Upper lobe of right lung (tissue), 1 donor: ENCODE results near the gene LRP4. TPM values are rescaled to one million over a fixed set of nuclear protein-coding genes. Genes with fewer than 3 reads are reported as not detected.

Experiments
- ATAC-seq: fragments of 200-7000 bp; cut with Tn5 transposase; one replicate; pipeline ENCODE4 v1.9.1; 2020; ENCODE audit warnings: mild to moderate bottlenecking, moderate library complexity
- DNase-seq: peaks from one replicate; pipeline ENCODE4 v3.0.0-alpha.2; 2020
- H3K27ac ChIP-seq: fragments of 200-600 bp; one replicate; pipeline ENCODE4 v1.8.0; 2022
- H3K27me3 ChIP-seq: fragments of 200-600 bp; one replicate; pipeline ENCODE4 v1.8.0; 2022; ENCODE audit warnings: mild to moderate bottlenecking
- H3K36me3 ChIP-seq: fragments of 200-600 bp; one replicate; pipeline ENCODE4 v1.8.0; 2022
- H3K4me1 ChIP-seq: fragments of 200-600 bp; one replicate; pipeline ENCODE4 v1.8.0; 2022
- H3K4me3 ChIP-seq: fragments of 200-600 bp; one replicate; pipeline ENCODE4 v1.8.0; 2022; ENCODE audit warnings: mild to moderate bottlenecking
- H3K9me3 ChIP-seq: fragments of 200-600 bp; one replicate; pipeline ENCODE4 v1.8.0; 2022
- CTCF ChIP-seq: fragments of 200-600 bp; IDR thresholded peaks from one replicate; pipeline ENCODE4 v1.8.0; 2022; ENCODE audit warnings: antibody characterized with exemption
- intact Hi-C: fragments of 100-400 bp; cut with DNase I; formaldehyde crosslinking; loops from one replicate; pipeline ENCODE4 v1.11.0; 2022
- total RNA-seq: library from RNA; stranded (reverse); fragmentation: NEBNext Ultra II Directional; extraction: Animal tissue kit (Norgen Biotek cat#: 25700); gene quantifications from one replicate; pipeline ENCODE4 v1.2.1, GENCODE V29; 2021
- donor health status: DM: no; HTN: yes; CAD: no; lungs with severe emphysema.

The LRP4 gene
- total RNA-seq, 1 donor from 2014 or later: 14.0 TPM

GRCh38 chr11:46901156-46901555 lies 17.2 kb downstream of the LRP4 start:
- intact Hi-C loops: no loop called here
- no peak for TF ChIP-seq CTCF
- Histone ChIP-seq H3K4me1 (no peaks in the 10 kb centered on the region), H3K27ac (no peak overlapping the region), H3K27me3 (no peaks in the 10 kb centered on the region), H3K9me3 (no peaks in the 10 kb centered on the region), H3K36me3 (no peaks in the 10 kb centered on the region), H3K4me3 (no peak overlapping the region)
- no peak for DNase-seq
- no peak for ATAC-seq

- no peak for TF ChIP-seq CTCF
- no peaks in the 10 kb centered on the region for H3K9me3 ChIP-seq
- ATAC-seq (no peak), DNase-seq (no peak)
- intact Hi-C loops: no loop called here
- no peak overlapping the region for H3K27ac ChIP-seq
- no peak overlapping the region for H3K4me3 ChIP-seq
- no peaks in the 10 kb centered on the region for H3K27me3 ChIP-seq
- no peaks in the 10 kb centered on the region for H3K4me1 ChIP-seq
- no peaks in the 10 kb centered on the region for H3K36me3 ChIP-seq
These were observed 18.1 kb downstream of the LRP4 start for GRCh38 chr11:46900091-46900746.

- intact Hi-C loops: no loop called here
These were observed 18.8 kb downstream of the LRP4 start for GRCh38 chr11:46899501-46900025.

GRCh38 chr11:46898396-46899095 lies 19.8 kb downstream of the LRP4 start:
- no peak for TF ChIP-seq CTCF
- H3K4me3 ChIP-seq: no peak overlapping the region
- H3K27me3 ChIP-seq: no peaks in the 10 kb centered on the region
- intact Hi-C loops: no loop called here
- ATAC-seq (peak; percentile 58), DNase-seq (no peak)
- H3K36me3 ChIP-seq: no peaks in the 10 kb centered on the region
- H3K27ac ChIP-seq: no peak overlapping the region
- no peaks in the 10 kb centered on the region for H3K4me1 ChIP-seq
- no peaks in the 10 kb centered on the region for H3K9me3 ChIP-seq

More at GRCh38 chr11:46899501-46900025, 18.8 kb downstream of the LRP4 start:
- no peak overlapping the region for H3K4me3 ChIP-seq
- H3K36me3 ChIP-seq: no peaks in the 10 kb centered on the region
- no peaks in the 10 kb centered on the region for H3K27me3 ChIP-seq
- TF ChIP-seq CTCF: no peak
- H3K4me1 ChIP-seq: no peaks in the 10 kb centered on the region
- no peak overlapping the region for H3K27ac ChIP-seq
- DNase-seq (no peak), ATAC-seq (no peak)
- no peaks in the 10 kb centered on the region for H3K9me3 ChIP-seq

- Histone ChIP-seq H3K27ac (no peak overlapping the region), H3K27me3 (no peaks in the 10 kb centered on the region), H3K9me3 (no peaks in the 10 kb centered on the region), H3K4me1 (no peaks in the 10 kb centered on the region), H3K36me3 (no peaks in the 10 kb centered on the region), H3K4me3 (no peak overlapping the region)
- intact Hi-C loops: no loop called here
- DNase-seq (no peak), ATAC-seq (peak; percentile 15)
- TF ChIP-seq CTCF: peak; percentile 5
These were observed 21.5 kb downstream of the LRP4 start for GRCh38 chr11:46896719-46897406.
